Endodermal cell (in vitro differentiated cells): Measurements from ENCODE around the gene WRAP73. TPM values are rescaled to one million over a fixed set of nuclear protein-coding genes. Genes with fewer than 3 reads are reported as not detected.

ENCODE experiments used
- DNase-seq: peaks from one replicate; pipeline ENCODE4 v3.0.0-alpha.2; 2017
- H3K27ac ChIP-seq: 2 replicates; pipeline ENCODE4 v1.5.1; 2013; ENCODE audit warnings: mild to moderate bottlenecking, low read depth, low read length, moderate library complexity
- H3K27me3 ChIP-seq: 2 replicates; pipeline ENCODE4 v1.6.1; 2013; ENCODE audit warnings: mild to moderate bottlenecking, low read length, moderate library complexity; ENCODE audit not compliant: insufficient read depth, control insufficient read depth, poor library complexity, severe bottlenecking
- H3K36me3 ChIP-seq: 2 replicates; pipeline ENCODE4 v1.7.0; 2013; ENCODE audit warnings: mild to moderate bottlenecking, low read length, moderate library complexity; ENCODE audit not compliant: control insufficient read depth, insufficient read depth
- H3K4me1 ChIP-seq: one replicate; pipeline ENCODE4 v1.7.0; 2013; ENCODE audit warnings: low read length; ENCODE audit not compliant: control insufficient read depth, insufficient read depth
- H3K4me3 ChIP-seq: 2 replicates; pipeline ENCODE4 v1.5.1; 2013; ENCODE audit warnings: mild to moderate bottlenecking, low read length, moderate library complexity
- H3K9ac ChIP-seq: 2 replicates; pipeline ENCODE4 v1.6.1; 2013; ENCODE audit warnings: mild to moderate bottlenecking, low read length, moderate library complexity; ENCODE audit not compliant: poor library complexity, severe bottlenecking; ENCODE audit errors: extremely low read depth
- H3K9me3 ChIP-seq: 2 replicates; pipeline ENCODE4 v1.6.1; 2013; ENCODE audit warnings: mild to moderate bottlenecking, low read length, moderate library complexity; ENCODE audit not compliant: control insufficient read depth
- H3K27ac Mint-ChIP-seq: 2 replicates; pipeline ENCODE4 v1.8.0; 2020; ENCODE audit warnings: mixed read lengths
- H3K27me3 Mint-ChIP-seq: 2 replicates; pipeline ENCODE4 v1.8.0; 2021; ENCODE audit warnings: mild to moderate bottlenecking, mixed read lengths; ENCODE audit not compliant: insufficient read depth
- H3K36me3 Mint-ChIP-seq: 2 replicates; pipeline ENCODE4 v1.8.0; 2020; ENCODE audit warnings: low read depth, mixed read lengths
- H3K4me1 Mint-ChIP-seq: 2 replicates; pipeline ENCODE4 v1.8.0; 2020; ENCODE audit warnings: mixed read lengths
- H3K4me3 Mint-ChIP-seq: 2 replicates; pipeline ENCODE4 v1.8.0; 2020; ENCODE audit warnings: mild to moderate bottlenecking, moderate library complexity, mixed read lengths
- H3K9me3 Mint-ChIP-seq: 2 replicates; pipeline ENCODE4 v1.8.0; 2020; ENCODE audit warnings: mild to moderate bottlenecking, mixed read lengths
- WGBS, 2 experiments: methylation state at CpG; one replicate each; pipeline versions ENCODE4 v1.1.5 to v1.1.7; 2013; ENCODE audit warnings: missing lambda C conversion rate in 2 of 2, mixed read lengths in 1 of 2; ENCODE audit not compliant: insufficient coverage in 1 of 2, insufficient read length in 1 of 2; 5-methylcytosine and 5-hydroxymethylcytosine counted together
- total RNA-seq, 2 donors: library from RNA; stranded (reverse); fragmentation: NEBNext Ultra II Directional in 1 of 2; extraction: Animal tissue kit (Norgen Biotek cat#: 25700) in 1 of 2; gene quantifications; 2 replicates in 1 of 2; 3 replicates in 1 of 2; pipeline ENCODE4 v1.2.1, GENCODE V29; 2021
- TF ChIP-seq, protein P1 (sequence below): fragments of 200-600 bp; sonication (generic); conservative IDR thresholded peaks from 2 replicates; pipeline ENCODE4 v1.5.0; 2021; ENCODE audit warnings: antibody characterized with exemption, mild to moderate bottlenecking

WRAP73 gene
- total RNA-seq, 2 donors from 2014 or later: 29.8 to 32.5 TPM

DNA sequence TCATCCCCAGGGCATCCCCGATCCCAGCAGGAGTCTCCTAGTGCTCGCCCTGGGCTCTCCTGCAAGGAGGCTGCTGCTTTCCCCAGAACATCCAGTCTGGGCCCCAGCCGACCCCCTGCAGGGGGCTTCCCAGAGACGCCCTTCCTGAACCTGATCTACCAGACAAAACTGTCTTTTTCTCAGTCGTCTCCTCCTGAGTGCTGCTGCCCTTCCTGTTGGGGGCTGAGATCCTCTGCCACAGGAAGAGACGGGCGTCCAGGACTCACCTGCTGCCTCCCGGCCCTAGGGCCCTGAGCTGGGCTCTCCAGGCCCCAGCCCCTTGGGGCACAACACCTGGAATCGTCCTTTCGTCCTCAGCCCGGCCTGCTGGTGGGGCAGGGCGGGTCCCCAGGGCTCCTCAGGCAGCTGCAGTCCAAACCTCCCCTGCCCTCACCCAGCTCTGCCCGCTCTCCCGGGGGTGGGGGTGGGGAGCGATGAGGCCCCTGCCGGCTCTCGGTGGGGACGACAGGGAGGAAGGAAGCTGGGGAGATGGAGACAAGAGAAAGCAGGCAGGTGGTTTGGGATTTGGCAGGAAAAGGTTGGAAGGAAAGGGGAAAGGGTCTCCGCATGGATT lies 39.3 kb upstream of the WRAP73 start:
- H3K9me3 ChIP-seq: no peaks in the 10 kb centered on the region
- 75 to 90% methylated on average over 8 to 19 of the region's 19 CpGs for WGBS, 2 experiments
- H3K4me1 ChIP-seq: no peaks in the 10 kb centered on the region
- no peaks in the 10 kb centered on the region for H3K36me3 Mint-ChIP-seq
- no peak overlapping the region for H3K27ac Mint-ChIP-seq
- DNase-seq: peak; percentile 59
- H3K9ac ChIP-seq: no peak overlapping the region
- TF ChIP-seq, protein P1, sequence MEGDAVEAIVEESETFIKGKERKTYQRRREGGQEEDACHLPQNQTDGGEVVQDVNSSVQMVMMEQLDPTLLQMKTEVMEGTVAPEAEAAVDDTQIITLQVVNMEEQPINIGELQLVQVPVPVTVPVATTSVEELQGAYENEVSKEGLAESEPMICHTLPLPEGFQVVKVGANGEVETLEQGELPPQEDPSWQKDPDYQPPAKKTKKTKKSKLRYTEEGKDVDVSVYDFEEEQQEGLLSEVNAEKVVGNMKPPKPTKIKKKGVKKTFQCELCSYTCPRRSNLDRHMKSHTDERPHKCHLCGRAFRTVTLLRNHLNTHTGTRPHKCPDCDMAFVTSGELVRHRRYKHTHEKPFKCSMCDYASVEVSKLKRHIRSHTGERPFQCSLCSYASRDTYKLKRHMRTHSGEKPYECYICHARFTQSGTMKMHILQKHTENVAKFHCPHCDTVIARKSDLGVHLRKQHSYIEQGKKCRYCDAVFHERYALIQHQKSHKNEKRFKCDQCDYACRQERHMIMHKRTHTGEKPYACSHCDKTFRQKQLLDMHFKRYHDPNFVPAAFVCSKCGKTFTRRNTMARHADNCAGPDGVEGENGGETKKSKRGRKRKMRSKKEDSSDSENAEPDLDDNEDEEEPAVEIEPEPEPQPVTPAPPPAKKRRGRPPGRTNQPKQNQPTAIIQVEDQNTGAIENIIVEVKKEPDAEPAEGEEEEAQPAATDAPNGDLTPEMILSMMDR: no peak
- H3K27me3 ChIP-seq: peaks cover 13% of the 10 kb centered on the region
- no peak overlapping the region for H3K4me3 Mint-ChIP-seq
- H3K27me3 Mint-ChIP-seq: peaks cover 16% of the 10 kb centered on the region
- H3K4me3 ChIP-seq: no peak overlapping the region
- H3K4me1 Mint-ChIP-seq: peaks cover 4% of the 10 kb centered on the region
- H3K27ac ChIP-seq: no peak overlapping the region
- H3K9me3 Mint-ChIP-seq: peaks cover 3% of the 10 kb centered on the region
- H3K36me3 ChIP-seq: no peaks in the 10 kb centered on the region

DNA sequence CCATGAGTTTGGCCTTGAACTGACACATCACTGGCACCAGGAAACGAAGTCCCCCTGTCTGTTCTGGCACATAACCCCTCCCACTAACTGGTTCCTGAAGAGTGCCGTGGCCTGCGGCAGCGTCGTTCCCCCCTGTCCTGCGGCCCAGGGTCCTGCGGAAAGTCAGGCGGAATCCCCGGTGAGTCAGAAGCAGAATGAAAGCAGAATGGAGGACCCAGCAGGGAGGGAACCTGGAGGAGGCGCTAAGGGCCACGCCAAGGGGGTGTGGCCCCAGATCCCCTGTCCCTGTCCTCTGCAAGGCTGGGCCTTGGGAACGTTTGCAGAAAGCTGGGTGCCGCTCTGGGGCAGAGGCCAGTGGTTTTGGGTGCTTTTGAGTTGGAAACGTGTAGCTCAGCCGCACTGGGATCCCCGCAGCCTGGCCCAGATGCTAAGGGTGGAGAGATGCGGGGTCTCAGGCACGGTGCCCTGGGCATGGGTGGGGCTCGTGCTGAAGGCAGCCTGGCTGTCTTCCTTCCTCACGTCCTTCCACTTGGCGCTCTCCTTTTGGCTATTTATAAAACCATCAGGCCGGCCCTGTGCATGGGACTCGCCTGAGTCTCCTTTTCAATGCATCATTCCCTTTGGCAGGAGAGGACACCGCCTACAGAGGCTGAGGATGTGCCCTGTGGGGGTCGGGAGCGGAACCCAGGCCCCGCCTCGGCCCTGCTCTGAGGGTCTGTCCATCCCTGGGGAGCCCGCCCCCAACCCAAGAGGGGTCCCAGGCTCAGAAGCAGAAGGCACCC lies 38.6 kb upstream of the WRAP73 start:
- no peaks in the 10 kb centered on the region for H3K36me3 ChIP-seq
- H3K4me3 ChIP-seq: no peak overlapping the region
- peaks cover 4% of the 10 kb centered on the region for H3K4me1 Mint-ChIP-seq
- H3K27ac ChIP-seq: no peak overlapping the region
- no peaks in the 10 kb centered on the region for H3K36me3 Mint-ChIP-seq
- no peak overlapping the region for H3K27ac Mint-ChIP-seq
- peak; percentile 88 for DNase-seq
- H3K4me1 ChIP-seq: no peaks in the 10 kb centered on the region
- no peak overlapping the region for H3K9ac ChIP-seq
- peaks cover 3% of the 10 kb centered on the region for H3K9me3 Mint-ChIP-seq
- 61 to 63% methylated on average over 18 to 29 of the region's 29 CpGs for WGBS, 2 experiments
- no peak overlapping the region for H3K4me3 Mint-ChIP-seq
- TF ChIP-seq, protein P1: no peak
- H3K27me3 ChIP-seq: peaks cover 18% of the 10 kb centered on the region
- no peaks in the 10 kb centered on the region for H3K9me3 ChIP-seq
- peaks cover 16% of the 10 kb centered on the region for H3K27me3 Mint-ChIP-seq

DNA sequence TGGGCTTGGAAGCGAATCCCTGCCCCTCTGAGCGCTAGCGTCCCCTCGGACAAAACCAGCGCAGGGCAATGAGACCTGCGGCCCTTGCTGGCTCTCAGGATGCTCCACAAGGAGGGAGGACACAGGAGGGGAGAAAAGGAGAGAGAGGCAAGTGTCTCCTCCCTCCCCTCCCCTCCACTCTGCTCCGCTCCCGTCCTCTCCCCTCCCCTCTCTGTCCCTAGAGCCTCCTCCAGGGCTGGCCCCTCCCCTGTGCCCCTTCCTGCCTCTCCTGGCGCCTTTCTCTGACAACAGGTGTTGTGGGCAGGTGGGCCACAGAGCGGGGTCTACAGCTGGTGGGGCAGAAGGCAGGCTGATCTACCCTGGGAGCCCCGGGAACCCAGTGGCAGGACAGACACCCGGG lies 37.6 kb upstream of the WRAP73 start:
- TF ChIP-seq, protein P1: no peak
- Histone ChIP-seq H3K27ac (no peak overlapping the region), H3K9me3 (no peaks in the 10 kb centered on the region), H3K4me1 (no peaks in the 10 kb centered on the region), H3K4me3 (no peak overlapping the region), H3K27me3 (peaks cover 22% of the 10 kb centered on the region), H3K36me3 (no peaks in the 10 kb centered on the region), H3K9ac (no peak overlapping the region)
- whole genome bisulfite sequencing, 2 experiments: 74 to 92% methylated on average over 2 to 12 of the region's 12 CpGs
- peaks cover 20% of the 10 kb centered on the region for H3K27me3 Mint-ChIP-seq
- H3K4me1 Mint-ChIP-seq: peaks cover 4% of the 10 kb centered on the region
- no peak overlapping the region for H3K27ac Mint-ChIP-seq
- DNase-seq: peak; percentile 80
- no peaks in the 10 kb centered on the region for H3K9me3 Mint-ChIP-seq
- H3K36me3 Mint-ChIP-seq: no peaks in the 10 kb centered on the region
- no peak overlapping the region for H3K4me3 Mint-ChIP-seq
